GM18517 (cell line): ENCODE results near the gene PPP4C.
"Not testable (repeated sequence)": the region's sequence is repeated elsewhere in the genome, so short reads cannot be mapped to it uniquely, and the experiment has no call there.

Experiments
- ATAC-seq: cut with Tn5 transposase; IDR thresholded peaks from one replicate; pipeline ENCODE4 v1.9.1; 2021; ENCODE audit warnings: mild to moderate bottlenecking, moderate library complexity; ENCODE audit not compliant: unreplicated experiment

The PPP4C gene

DNA sequence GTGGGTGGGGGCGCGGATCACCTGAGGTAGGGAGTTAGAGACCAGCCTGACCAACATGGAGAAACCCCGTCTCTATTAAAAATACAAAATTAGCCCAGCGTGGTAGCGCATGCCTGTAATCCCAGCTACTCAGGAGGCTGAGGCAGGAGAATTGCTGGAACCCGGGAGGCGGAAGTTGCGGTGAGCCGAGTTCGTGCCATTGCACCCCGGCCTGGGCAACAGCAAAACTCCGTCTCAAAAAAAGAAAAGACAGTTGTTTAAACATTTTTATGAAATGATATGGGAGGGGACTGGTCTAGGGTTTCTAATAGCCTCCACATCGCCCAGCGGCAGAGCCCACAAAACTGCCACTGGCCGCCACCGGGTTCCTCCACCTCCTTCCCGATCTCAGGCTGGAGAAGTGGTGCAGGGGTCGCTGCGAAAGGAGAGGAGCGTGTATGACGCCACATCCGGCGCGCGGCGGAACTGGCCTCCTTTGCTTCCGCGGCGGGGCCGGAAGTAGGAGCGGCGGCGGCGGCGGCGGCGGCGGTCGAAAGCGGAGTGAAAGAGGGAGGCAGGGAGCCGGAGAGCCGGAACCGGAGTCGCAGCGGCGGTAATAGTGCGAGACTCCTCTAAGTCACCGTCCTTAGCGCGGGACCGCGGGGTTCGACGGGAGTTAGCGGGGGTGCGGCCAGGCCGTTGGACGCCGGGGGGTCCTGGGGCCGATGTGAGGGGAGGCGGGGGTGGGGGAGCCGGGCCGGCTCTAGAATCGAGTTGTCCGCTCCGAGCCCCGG lies at the start of gene PPP4C:
TSS of gene PPP4C (plus strand) at position 492 of the 773 bp plus-strand sequence. CDS start 384 bp downstream, outside the sequence.
- peak; percentile 62 for ATAC-seq

DNA sequence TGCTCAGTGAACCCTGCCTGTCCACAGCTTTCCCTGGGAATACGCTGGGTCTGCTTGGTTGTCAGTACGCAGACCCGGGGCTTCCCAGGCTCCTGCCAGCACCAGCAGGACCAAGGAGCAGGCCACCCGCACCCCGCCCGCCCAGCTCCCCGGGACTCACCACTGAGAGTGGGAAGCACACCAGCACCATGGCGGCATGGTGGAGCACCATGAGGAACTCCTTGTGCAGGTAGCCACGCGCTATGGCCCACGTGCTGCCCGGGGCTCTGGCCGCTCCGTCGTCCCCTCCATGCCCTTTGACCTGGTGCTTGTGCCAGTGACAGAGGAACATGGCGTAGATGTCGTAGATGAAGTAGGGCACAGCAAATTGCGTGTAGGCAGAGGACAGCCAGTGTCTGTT lies 49.3 kb upstream of the PPP4C start:
- ATAC-seq = no peak

- no peak for ATAC-seq
Observed at GRCh38 chr16:30027588-30028437, 48.0 kb upstream of the PPP4C start.

DNA sequence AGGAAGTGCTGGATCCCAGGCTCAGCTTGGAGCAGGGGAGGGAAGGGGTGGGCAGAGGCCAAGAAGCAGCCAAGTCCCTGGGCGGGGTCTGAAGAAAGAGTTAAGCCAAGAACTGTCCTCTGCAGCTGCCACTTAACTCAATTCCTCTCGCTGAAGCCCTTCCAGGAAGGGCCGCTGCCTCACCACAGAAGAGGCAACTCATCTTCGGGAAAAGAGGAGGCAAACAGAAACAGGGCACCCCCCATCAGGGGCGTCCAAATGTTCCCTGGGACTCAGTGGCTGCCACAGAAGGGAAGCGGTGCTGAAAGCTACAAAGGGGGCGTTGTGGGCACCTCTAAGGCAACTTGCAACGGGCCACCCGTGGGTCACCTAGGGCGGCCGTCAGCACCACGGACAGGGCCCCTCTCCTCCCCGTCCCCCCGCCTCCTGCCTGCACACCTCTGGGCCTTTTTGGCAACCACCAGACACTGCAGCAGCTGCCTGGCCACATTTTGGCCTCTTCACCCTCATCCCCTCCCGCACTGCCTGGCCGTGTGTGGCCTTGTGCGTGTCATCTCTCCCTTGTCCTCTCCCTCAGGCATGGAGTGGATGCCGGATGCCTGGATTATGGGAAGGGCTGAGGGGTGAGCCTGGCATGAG lies 47.2 kb upstream of the PPP4C start:
- no peak for ATAC-seq

DNA sequence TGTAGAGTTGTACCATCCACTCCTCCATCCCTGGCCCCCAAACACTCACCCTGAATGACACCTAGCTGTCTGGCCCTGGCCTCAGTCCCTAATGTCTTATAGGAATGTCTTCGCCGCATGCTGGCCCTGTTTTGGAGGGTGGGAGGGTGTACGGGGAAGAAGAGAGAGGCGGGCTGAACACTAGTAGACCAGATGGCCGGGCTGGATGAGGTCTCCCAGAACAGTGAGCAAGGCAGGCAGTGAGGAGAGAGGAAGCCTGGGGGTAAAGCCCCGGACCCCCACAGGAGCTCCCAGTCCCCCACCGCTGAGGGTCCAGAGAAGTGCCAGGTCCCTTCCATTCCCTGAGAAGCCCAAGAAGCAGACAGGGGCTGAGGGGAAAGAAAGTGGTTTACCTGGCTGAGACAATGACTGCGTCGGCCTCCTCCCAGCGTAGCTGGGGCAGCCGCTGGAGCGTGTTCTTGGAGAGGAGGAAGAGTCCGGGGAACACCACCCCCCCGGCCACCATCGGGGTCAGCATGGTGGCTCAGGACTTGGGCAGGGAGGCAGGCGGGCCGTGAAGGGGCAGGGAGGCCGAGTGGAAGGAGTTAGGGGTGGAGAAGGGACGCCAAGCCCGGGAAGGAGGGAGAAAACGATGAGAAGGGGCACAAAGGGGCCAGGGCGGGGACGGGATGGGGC lies 45.6 kb upstream of the PPP4C start:
- no peak for ATAC-seq

GRCh38 chr16:30030841-30031413 lies 44.9 kb upstream of the PPP4C start, which contains the start of gene TLCD3B:
Gene TLCD3B, minus strand, starts transcription at chr16:30031271. Its CDS starts 744 bp downstream, at chr16:30030527.
- no peak for ATAC-seq

DNA sequence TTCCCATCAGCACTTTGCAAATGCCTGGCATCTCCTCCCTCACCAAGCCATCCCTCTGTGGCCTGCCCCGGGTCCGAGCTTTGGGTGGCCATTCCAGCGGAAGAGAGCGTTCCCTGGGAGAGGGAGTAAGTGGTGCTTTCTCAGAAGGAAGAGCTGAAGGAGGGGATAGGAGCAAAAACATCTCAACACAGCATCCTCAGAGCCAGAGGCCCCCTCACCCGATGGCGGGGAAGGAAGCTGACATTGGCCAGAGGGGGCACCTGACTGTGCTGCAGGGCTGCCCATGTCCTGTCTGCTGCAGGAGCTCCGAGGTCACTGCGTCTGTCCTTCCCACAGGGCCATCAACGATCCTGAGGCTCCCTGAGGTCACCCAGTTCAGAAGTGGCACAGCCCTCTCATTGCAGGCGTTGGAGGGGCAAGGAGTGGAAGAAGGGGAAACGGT lies 44.3 kb upstream of the PPP4C start:
- no peak for ATAC-seq

DNA sequence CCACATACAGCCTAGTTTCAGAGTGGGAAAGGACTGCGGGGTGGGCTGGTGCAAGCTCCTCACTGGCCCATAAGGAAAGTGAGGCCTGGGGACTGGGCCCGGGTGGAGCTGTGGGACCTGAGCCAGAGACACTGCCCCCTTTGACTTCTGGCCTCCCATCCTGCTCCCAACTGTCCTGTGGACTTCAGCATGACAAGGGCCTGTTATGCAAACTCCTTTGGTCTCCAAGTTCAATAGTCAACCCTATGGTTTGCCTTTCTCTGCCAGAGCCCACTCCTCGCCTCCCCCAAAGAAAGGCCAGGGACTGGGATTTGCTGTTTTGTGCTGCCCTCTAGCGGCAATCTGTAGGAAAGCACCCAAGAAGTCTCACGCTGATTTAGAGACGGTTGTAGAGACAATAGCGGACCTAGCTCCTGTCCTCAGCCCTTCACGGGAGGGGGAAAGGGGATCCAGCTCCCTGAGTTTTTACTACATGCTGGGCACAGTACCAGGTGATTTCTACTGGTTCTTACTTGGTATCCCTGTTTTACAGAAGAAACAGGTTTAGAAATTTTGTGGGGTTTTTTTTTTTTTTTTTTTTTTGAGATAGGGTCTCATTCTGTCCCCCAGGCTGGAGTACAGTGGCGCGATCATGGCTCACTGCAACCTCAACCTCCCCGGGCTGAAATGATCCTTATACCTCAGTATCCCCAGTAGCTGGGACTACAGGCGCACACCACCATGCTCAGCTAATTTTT lies 43.5 kb upstream of the PPP4C start:
- ATAC-seq = no peak

- ATAC-seq = no peak
Observed at GRCh38 chr16:30033270-30033669, 42.5 kb upstream of the PPP4C start.

DNA sequence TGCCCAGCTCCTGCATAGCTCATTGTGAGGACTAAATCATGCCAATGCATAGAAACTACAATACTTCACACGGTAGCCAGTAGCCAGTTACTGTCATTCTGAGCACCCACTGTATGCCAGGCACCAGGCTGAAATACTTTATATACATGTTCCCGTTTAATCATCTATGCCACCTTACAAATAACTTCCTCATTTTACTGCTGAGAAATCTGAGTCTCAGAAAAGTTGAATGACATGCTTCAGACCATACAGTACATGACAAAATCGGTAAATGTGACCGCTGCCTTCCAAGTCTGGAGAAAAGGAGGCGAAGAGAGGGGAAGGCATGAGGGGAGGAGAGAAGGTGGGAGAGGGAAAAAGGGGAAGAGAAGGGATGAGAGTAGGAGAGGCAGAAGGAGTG lies 35.6 kb upstream of the PPP4C start:
- ATAC-seq = no peak

DNA sequence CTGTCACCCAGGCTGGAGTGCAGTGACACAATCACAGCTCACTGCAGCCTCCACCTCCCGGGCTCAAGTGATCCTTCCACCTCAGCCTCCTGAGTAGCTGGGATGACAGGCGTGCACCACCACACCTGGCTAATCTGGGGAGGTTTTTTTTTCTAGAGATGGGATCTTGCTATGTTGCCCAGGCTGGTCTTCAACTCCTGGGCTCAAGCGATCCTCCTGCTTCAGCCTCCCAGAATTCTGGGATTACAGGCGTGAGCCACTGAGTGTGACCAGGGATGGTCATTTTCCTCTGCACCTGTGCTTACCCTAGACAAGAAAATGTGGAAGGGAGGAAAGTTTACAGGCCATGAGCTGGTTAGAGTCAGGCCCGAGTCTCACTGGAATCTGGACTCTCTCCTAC lies 35.1 kb upstream of the PPP4C start:
- not testable (repeated sequence) for ATAC-seq

- no peak for ATAC-seq
Observed at GRCh38 chr16:30041841-30042240, 34.0 kb upstream of the PPP4C start.

- no peak for ATAC-seq
Observed at GRCh38 chr16:30046178-30046577, 29.6 kb upstream of the PPP4C start.

GRCh38 chr16:30046588-30046987 lies 29.2 kb upstream of the PPP4C start:
- no peak for ATAC-seq

GRCh38 chr16:30049871-30050270 lies 25.9 kb upstream of the PPP4C start:
- ATAC-seq = no peak

DNA sequence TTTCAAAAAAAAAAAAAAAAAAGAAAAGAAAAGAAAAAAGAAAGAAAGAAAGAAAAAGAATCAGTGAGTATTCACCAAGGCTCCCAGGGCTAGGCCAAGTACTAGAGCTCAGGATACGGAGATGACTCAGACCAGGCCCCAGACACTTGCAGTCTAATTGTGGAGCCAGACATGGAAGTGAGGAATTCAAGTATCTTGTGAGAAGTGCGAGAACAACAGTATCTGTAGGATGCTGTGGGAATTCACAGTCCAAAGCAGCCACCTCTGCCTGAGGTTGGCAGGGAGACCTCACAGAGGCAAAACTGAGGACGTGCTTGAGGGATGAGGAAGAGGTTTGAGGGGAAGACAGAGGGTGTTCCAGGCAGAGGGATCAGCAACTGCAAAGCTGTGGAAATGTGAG lies 24.3 kb upstream of the PPP4C start:
- no peak for ATAC-seq

DNA sequence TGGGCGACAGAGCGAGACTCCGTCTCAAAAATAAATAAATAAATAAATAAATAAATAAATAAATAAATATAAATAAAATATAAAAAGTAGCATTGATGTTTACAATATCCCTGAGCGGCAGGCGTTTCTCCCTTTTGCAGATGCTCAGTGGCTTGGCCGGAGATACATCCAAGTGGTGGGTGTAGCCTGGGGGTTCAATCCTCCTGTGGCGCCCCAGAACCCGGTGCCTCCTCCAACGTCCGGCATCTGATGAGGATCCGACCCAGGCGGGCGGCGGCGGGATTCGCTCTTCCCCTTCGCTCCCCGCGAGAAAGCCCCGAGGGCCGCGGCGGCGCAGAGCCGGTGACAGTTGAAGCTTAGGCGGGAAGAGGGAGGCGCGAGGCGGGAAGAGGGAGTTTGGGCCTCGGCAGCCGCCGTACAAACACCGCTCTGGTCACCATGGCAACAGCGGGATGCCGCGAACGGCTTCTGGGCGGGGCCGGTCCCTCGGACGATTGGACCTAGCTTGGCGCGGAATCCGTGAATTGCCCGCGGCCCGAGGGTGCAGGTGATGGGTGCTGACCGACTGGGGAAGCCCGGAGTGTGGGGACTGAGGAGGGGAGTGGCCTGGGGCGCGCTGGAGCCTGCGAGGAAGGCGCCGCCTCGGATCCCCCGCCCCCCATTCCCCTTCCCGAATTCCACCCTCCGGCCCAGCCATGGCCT lies 23.0 kb upstream of the PPP4C start:
- ATAC-seq = peak; percentile 54

DNA sequence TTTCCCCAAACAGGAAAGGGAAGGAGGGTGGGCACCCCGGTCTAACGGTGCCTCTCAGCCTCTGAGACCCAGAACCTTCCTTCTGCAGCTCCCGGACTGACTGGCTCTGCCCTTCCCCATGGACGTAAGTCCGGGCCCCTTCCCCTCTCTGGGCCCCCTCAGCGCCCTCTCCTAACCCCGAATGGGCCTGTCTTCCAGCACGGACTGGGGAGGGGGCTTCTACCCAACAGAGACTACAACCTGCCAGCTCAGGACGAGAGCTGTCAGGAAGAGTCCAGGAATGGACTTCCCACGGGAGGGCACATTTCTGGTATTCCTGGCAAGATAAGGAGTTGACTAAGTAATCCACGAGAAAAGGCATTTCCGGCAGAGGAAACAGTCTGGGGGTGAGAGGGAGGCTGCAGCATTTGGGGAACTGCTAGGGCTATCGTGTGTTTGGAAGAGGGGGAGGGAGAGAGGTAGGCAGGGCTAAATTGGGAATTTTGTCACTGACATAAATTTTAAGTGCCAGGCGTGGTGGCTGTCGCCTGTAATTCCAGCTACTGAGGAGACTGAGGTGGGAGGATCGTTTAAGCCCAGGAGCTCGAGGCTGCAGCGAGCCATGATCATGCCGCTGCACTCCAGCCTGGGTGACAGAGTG lies 22.3 kb upstream of the PPP4C start:
- ATAC-seq = no peak

DNA sequence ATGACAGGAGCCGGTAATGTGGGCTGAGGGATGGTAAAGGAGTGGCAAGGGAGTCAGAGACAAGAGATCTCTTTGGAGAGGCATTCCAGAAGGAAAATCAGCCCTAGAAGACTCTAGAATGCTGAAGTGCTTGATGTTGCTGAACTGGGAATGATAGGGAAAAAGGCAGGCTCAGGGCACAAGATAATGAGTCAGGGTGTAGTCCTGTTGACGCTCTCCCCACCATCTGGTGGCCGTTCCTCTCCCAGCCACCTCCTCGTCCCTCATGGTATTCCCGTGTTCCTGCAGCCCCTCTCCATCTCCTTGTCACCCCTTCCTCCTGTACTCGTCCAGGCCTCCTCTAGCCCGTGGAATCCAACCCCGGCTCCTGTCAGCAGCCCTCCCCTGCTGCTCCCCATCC lies 21.3 kb upstream of the PPP4C start:
- no peak for ATAC-seq
